ENCODE measurements around the gene SPZ1. TPM values are rescaled to one million over a fixed set of nuclear protein-coding genes. Genes with fewer than 3 reads are reported as not detected.

The SPZ1 gene
- total RNA-seq, 1 experiment from 2014 or later, result not detected

DNA sequence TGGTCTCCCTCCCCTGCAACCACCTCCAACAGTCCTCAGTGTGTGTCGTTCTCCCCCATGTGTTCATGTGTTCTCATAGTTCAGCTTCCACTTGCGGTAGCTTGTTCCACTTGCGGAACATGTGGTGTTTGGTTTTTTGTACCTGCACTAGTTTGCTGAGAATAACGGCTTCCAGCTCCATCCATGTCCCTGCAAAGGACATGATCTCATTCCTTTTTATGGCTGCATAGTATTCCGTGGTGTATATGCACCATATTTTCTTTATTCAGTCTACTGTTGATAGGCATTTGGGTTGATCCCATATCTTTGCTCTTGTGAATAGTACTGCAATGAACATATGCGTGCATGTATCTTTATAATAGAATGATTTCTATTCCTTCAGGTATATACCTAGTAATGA, 45.1 kb downstream of the SPZ1 start:
- no peaks in the 10 kb centered on the region for H3K4me1 Mint-ChIP-seq (ENCODE audit: low read depth, unreplicated experiment)
- H3K27me3 Mint-ChIP-seq (ENCODE audit: unreplicated experiment), result no peaks in the 10 kb centered on the region
- intact Hi-C loops (cut with micrococcal nuclease; ENCODE audit: unreplicated experiment), result no loop called here
- BruUV-seq (replicated peaks), result no TSS peak
- no peak for DNase-seq
- H3K9me3 Mint-ChIP-seq (ENCODE audit: low read depth, unreplicated experiment), result no peaks in the 10 kb centered on the region
- TF ChIP-seq, protein P1, sequence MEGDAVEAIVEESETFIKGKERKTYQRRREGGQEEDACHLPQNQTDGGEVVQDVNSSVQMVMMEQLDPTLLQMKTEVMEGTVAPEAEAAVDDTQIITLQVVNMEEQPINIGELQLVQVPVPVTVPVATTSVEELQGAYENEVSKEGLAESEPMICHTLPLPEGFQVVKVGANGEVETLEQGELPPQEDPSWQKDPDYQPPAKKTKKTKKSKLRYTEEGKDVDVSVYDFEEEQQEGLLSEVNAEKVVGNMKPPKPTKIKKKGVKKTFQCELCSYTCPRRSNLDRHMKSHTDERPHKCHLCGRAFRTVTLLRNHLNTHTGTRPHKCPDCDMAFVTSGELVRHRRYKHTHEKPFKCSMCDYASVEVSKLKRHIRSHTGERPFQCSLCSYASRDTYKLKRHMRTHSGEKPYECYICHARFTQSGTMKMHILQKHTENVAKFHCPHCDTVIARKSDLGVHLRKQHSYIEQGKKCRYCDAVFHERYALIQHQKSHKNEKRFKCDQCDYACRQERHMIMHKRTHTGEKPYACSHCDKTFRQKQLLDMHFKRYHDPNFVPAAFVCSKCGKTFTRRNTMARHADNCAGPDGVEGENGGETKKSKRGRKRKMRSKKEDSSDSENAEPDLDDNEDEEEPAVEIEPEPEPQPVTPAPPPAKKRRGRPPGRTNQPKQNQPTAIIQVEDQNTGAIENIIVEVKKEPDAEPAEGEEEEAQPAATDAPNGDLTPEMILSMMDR (IDR thresholded peaks at IDR 0.05; ENCODE audit: unreplicated experiment), result no peak
- H3K36me3 Mint-ChIP-seq (ENCODE audit: insufficient read depth, unreplicated experiment), result no peaks in the 10 kb centered on the region
- no peak overlapping the region for H3K27ac Mint-ChIP-seq (ENCODE audit: unreplicated experiment)
- H3K4me3 Mint-ChIP-seq (ENCODE audit: low read depth, unreplicated experiment), result no peak overlapping the region
- CTCF ChIA-PET, result no interaction called here

DNA sequence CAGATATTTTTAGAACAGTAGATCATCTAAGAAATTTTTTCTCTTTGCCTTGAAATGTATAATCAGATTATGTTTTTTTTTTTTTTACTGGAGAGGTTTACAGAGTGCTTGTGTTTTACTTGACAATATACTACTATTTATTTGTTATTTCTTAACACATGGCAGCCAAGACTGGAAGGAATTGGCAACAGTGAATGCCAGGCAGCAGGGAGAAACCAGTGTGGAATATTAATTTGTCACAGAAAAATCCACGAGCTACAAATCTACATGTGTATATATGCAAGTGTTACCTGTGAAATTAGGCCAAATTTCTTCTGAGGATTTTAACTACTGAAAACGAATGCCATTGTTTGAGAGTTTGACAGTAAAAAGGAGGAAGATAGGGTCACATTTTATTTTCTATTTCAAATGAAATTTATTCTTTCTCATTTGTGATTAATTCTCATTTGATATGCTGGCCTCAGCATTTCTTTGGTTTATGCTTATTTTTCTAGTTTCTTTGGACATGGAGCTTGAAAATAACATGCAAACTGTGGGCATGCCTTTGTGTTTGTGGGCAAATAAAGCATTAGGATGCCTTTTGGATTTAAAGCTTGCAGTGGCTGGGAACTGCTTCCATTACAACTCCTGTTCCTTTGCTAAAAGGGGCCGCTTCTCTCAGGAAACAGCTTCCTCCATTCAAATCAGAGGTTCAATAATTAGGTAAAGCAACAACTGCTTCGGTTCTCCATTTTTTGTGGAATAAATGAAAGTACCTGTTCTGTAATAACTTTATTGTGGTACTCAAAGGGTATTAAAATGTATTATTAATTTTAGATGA, 49.1 kb downstream of the SPZ1 start:
- H3K4me1 Mint-ChIP-seq (ENCODE audit: low read depth, unreplicated experiment), result no peaks in the 10 kb centered on the region
- no TSS peak for BruUV-seq (replicated peaks)
- intact Hi-C loops (cut with micrococcal nuclease; ENCODE audit: unreplicated experiment), result no loop called here

GRCh38 chr5:80369521-80369920, 49.7 kb downstream of the SPZ1 start:
- H3K9me3 Mint-ChIP-seq (ENCODE audit: low read depth, unreplicated experiment), result peaks cover 5% of the 10 kb centered on the region
- DNase-seq, result no peak
- BruUV-seq (replicated peaks), result no TSS peak
- no peaks in the 10 kb centered on the region for H3K36me3 Mint-ChIP-seq (ENCODE audit: insufficient read depth, unreplicated experiment)
- TF ChIP-seq, protein P1 (IDR thresholded peaks at IDR 0.05; ENCODE audit: unreplicated experiment), result no peak
- H3K4me1 Mint-ChIP-seq (ENCODE audit: low read depth, unreplicated experiment), result no peaks in the 10 kb centered on the region
- H3K27ac Mint-ChIP-seq (ENCODE audit: unreplicated experiment), result no peak overlapping the region
- intact Hi-C loops (cut with micrococcal nuclease; ENCODE audit: unreplicated experiment), result no loop called here
- CTCF ChIA-PET, result no interaction called here
- H3K27me3 Mint-ChIP-seq (ENCODE audit: unreplicated experiment), result no peaks in the 10 kb centered on the region
- H3K4me3 Mint-ChIP-seq (ENCODE audit: low read depth, unreplicated experiment), result no peak overlapping the region

More for the DNA sequence above, 49.1 kb downstream of the SPZ1 start:
- no peaks in the 10 kb centered on the region for H3K27me3 Mint-ChIP-seq (ENCODE audit: unreplicated experiment)
- DNase-seq, result no peak
- TF ChIP-seq, protein P1 (IDR thresholded peaks at IDR 0.05; ENCODE audit: unreplicated experiment), result no peak
- no peak overlapping the region for H3K27ac Mint-ChIP-seq (ENCODE audit: unreplicated experiment)
- H3K4me3 Mint-ChIP-seq (ENCODE audit: low read depth, unreplicated experiment), result no peak overlapping the region
- peaks cover 5% of the 10 kb centered on the region for H3K9me3 Mint-ChIP-seq (ENCODE audit: low read depth, unreplicated experiment)
- CTCF ChIA-PET, result no interaction called here
- H3K36me3 Mint-ChIP-seq (ENCODE audit: insufficient read depth, unreplicated experiment), result no peaks in the 10 kb centered on the region

- intact Hi-C loops (cut with micrococcal nuclease; ENCODE audit: unreplicated experiment), result no loop called here
- Mint-ChIP-seq H3K27ac (ENCODE audit: unreplicated experiment) (no peak overlapping the region), H3K36me3 (ENCODE audit: insufficient read depth, unreplicated experiment) (no peaks in the 10 kb centered on the region), H3K9me3 (ENCODE audit: low read depth, unreplicated experiment) (peaks cover 5% of the 10 kb centered on the region), H3K27me3 (ENCODE audit: unreplicated experiment) (no peaks in the 10 kb centered on the region), H3K4me1 (ENCODE audit: low read depth, unreplicated experiment) (no peaks in the 10 kb centered on the region), H3K4me3 (ENCODE audit: low read depth, unreplicated experiment) (no peak overlapping the region)
- no TSS peak for BruUV-seq (replicated peaks)
- DNase-seq, result no peak
- CTCF ChIA-PET, result no interaction called here
- TF ChIP-seq, protein P1 (IDR thresholded peaks at IDR 0.05; ENCODE audit: unreplicated experiment), result no peak
These were observed 50.6 kb downstream of the SPZ1 start for GRCh38 chr5:80370390-80370789.

Other genes with a start within 250 kb of the SPZ1 start
- gene SERINC5, start 64.0 kb upstream of the SPZ1 start, total RNA-seq (2022), result 47.0 and 49.2 TPM in 2 replicates
- 39.3 and 52.7 TPM in 2 replicates for gene ZFYVE16, start 88.1 kb downstream of the SPZ1 start, total RNA-seq (2022)
- 1.3 and 2.0 TPM in 2 replicates for gene FAM151B, start 168.1 kb downstream of the SPZ1 start, total RNA-seq (2022)

All from Calu3 (cell line).